GM12878 (cell line): ENCODE results near the gene PIAS1. TPM values are rescaled to one million over a fixed set of nuclear protein-coding genes. Genes with fewer than 3 reads are reported as not detected.

Experiments used
- ATAC-seq: fragments of 200-7000 bp; cut with Tn5 transposase; 3 replicates; pipeline ENCODE4 v1.9.1; 2020; ENCODE audit warnings: mild to moderate bottlenecking, moderate library complexity
- BruUV-seq: library from RNA; stranded (reverse); fragments of 400-500 nt; replicated peaks from 2 replicates; lab custom pipeline; 2021; lab: Mats Ljungman, UMichigan
- CTCF ChIA-PET: fragments of 300-600 bp; sonication (Branson Sonifier 250); formaldehyde crosslinking; extraction: SDS; loops from one replicate; lab custom pipeline; 2021; ENCODE audit warnings: inconsistent platforms; lab: Yijun Ruan, JAX
- POLR2A ChIA-PET: fragments of 350-600 bp; formaldehyde crosslinking; extraction: SDS; loops from one replicate; lab custom pipeline; 2021; ENCODE audit warnings: inconsistent platforms; lab: Charles Lee
- RAD21 ChIA-PET: fragments of 300-600 bp; sonication (Branson Sonifier 250); formaldehyde crosslinking; loops from one replicate; lab custom pipeline; 2023; ENCODE audit warnings: antibody characterized with exemption; ENCODE audit not compliant: unreplicated experiment; lab: Charles Lee
- SMC1A ChIA-PET: fragments of 300-600 bp; sonication (Branson Sonifier 250); formaldehyde crosslinking; loops from one replicate; lab custom pipeline; 2023; ENCODE audit not compliant: unreplicated experiment, uncharacterized antibody; lab: Charles Lee
- DNase-seq: peaks from one replicate; pipeline ENCODE4 v3.0.0-alpha.2; 2011; ENCODE audit warnings: low read depth, low spot score
- FAIRE-seq: peaks from 3 replicates; lab custom pipeline; 2011; peaks lifted over from hg19 to GRCh38; lab: Jason Lieb, UNC
- H2AFZ ChIP-seq: 2 replicates; pipeline ENCODE4 v1.6.0; 2011; ENCODE audit warnings: low read depth, low read length, control low read depth; ENCODE audit not compliant: control insufficient read depth
- H3K27ac ChIP-seq: 2 replicates; pipeline ENCODE4 v1.5.1; 2011; ENCODE audit warnings: control low read depth; ENCODE audit not compliant: control insufficient read depth, insufficient read depth
- H3K27me3 ChIP-seq, 2 experiments: replicated peaks in 1 of 2; 2 replicates each; pipeline versions ENCODE4 v1.6.0 to v1.6.1; 2011; ENCODE audit warnings: low read length in 1 of 2; ENCODE audit not compliant: control insufficient read depth in 2 of 2, insufficient read depth in 2 of 2
- H3K36me3 ChIP-seq, 2 experiments: 2 replicates each; pipeline ENCODE4 v1.5.1; 2011; ENCODE audit warnings: low read length in 1 of 2; ENCODE audit not compliant: control insufficient read depth in 2 of 2, insufficient read depth in 2 of 2
- H3K4me1 ChIP-seq: 2 replicates; pipeline ENCODE4 v1.6.1; 2011; ENCODE audit warnings: mild to moderate bottlenecking, low read length, moderate library complexity, mixed read lengths; ENCODE audit not compliant: control insufficient read depth, insufficient read depth
- H3K4me2 ChIP-seq: 2 replicates; pipeline ENCODE4 v1.6.0; 2011; ENCODE audit warnings: control low read depth; ENCODE audit not compliant: control insufficient read depth, insufficient read depth
- H3K4me3 ChIP-seq: fragments of 200-600 bp; sonication (generic); 2 replicates; pipeline ENCODE4 v1.5.1; 2016
- H3K79me2 ChIP-seq: 2 replicates; pipeline ENCODE4 v1.6.0; 2011; ENCODE audit warnings: low read length; ENCODE audit not compliant: control insufficient read depth, insufficient read depth
- H3K9ac ChIP-seq: 2 replicates; pipeline ENCODE4 v1.8.0; 2011; ENCODE audit warnings: low read length, control low read depth, mixed read lengths; ENCODE audit not compliant: control insufficient read depth, insufficient read depth
- H3K9me3 ChIP-seq: replicated peaks from 3 replicates; pipeline ENCODE4 v1.5.1; 2011; ENCODE audit warnings: mild to moderate bottlenecking, low read length; ENCODE audit not compliant: control insufficient read depth, insufficient read depth
- H4K20me1 ChIP-seq: 2 replicates; pipeline ENCODE4 v1.6.0; 2011; ENCODE audit not compliant: control insufficient read depth, insufficient read depth
- BACH1 ChIP-seq: fragments of 450-650 bp; IDR thresholded peaks from 2 replicates; pipeline ENCODE4 v1.6.1; 2017; ENCODE audit warnings: mild to moderate bottlenecking, borderline replicate concordance
- HDAC6 ChIP-seq: fragments of 200-600 bp; sonication (generic); IDR thresholded peaks from one replicate; pipeline ENCODE4 v1.8.0; 2017; ENCODE audit warnings: antibody characterized with exemption; ENCODE audit not compliant: unreplicated experiment
- ZZZ3 ChIP-seq: IDR thresholded peaks from 2 replicates; pipeline ENCODE4 v1.6.1; 2011; ENCODE audit warnings: low read depth; ENCODE audit not compliant: control insufficient read depth, insufficient read length
- WGBS: methylation state at CpG from one replicate; pipeline ENCODE4 v1.1.6; 2016; ENCODE audit warnings: low lambda C conversion rate; ENCODE audit not compliant: insufficient replicate concordance, insufficient coverage; ENCODE audit errors: missing lambda C conversion rate; 5-methylcytosine and 5-hydroxymethylcytosine counted together
- in situ Hi-C: fragments of 300-500 bp; cut with MboI; formaldehyde crosslinking; loops from 9 replicates; pipeline ENCODE4 v1.14.3; 2018; ENCODE audit warnings: mixed read lengths
- intact Hi-C: fragments of 100-400 bp; cut with micrococcal nuclease; formaldehyde crosslinking; loops from one replicate; pipeline ENCODE4 v1.14.2; 2022; ENCODE audit not compliant: unreplicated experiment
- polyA plus RNA-seq, 11 experiments: library from polyadenylated mRNA; depleted of rRNA in 4 of 11; unstranded in 6 of 11; stranded (reverse) in 5 of 11; fragments of >200 nt; fragmentation: Nextera tagmentation in 4 of 11; fragmentation: Illumina TruSeq in 1 of 11; extraction: Ambion mirVana in 4 of 11; extraction: Trizol in 1 of 11; gene quantifications; 1 replicate in 1 of 11; 2 replicates in 10 of 11; pipeline versions ENCODE4 v1.2.1 to v1.2.3, GENCODE V29; 2011 to 2016; ENCODE audit warnings: inconsistent platforms in 2 of 11, missing spikeins in 2 of 11, low read depth in 1 of 11
- total RNA-seq, 4 experiments: library from RNA; depleted of rRNA in 3 of 4; stranded (reverse); fragments of >200 nt in 3 of 4; fragmentation: Illumina TruSeq in 1 of 4; extraction: Trizol in 1 of 4; gene quantifications; 2 replicates each; pipeline versions ENCODE4 v1.2.1 to v1.2.3, GENCODE V29; 2013 to 2021
- TF ChIP-seq, protein P1 (sequence below): IDR thresholded peaks from 2 replicates; pipeline ENCODE4 v1.6.1; 2011; ENCODE audit warnings: borderline replicate concordance, low read depth, mild to moderate bottlenecking, moderate library complexity, mixed read lengths, low read length; ENCODE audit not compliant: insufficient read depth; ENCODE audit errors: extremely low read length

PIAS1 gene
- total and polyA plus RNA-seq, 10 of the 15 experiments (the other 5 are each of a cell fraction or from before 2014, with no cell fraction given): 20.2 to 96.3 (median 37.0) TPM

DNA sequence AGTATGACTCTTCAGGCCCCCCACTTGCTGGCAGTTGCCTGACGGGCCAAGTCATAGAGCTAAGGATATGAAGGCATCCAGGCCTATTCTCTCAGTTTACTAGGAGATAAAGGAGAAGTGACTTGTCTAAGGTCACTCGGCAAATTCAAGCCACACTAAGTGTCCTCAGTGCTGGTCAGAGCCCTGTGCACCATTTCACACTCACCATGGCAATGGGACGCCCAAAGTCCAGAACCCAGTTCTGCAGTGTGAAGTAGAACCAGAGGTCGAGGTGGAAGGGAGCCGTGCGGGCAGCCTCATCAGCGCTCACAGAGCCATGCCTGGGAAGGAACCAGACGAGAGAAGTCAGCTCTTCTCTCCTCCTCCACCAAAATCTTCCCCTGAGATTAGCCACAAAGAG, 164.2 kb downstream of the PIAS1 start:
- ChIA-PET SMC1A (no interaction called here), CTCF (interaction anchor here (1.7 kb wide), 1 partner anchor 54 kb away, joined by 3 read pairs; no protein-coding TSS in a partner anchor)
- Histone ChIP-seq H3K9ac (no peak overlapping the region), H3K27ac (no peak overlapping the region), H2AFZ (no peak overlapping the region), H3K9me3 (no peaks in the 10 kb centered on the region), H3K79me2 (peaks cover 36% of the 10 kb centered on the region), H3K4me3 (no peak overlapping the region), H3K4me2 (no peak overlapping the region)
- WGBS: 88% methylated on average over 8 of the region's 8 CpGs
- FAIRE-seq (no peak), ATAC-seq (no peak)
- no TSS peak for BruUV-seq
- in situ Hi-C loops: no loop called here
- TF ChIP-seq HDAC6: no peak
- no peak for TF ChIP-seq BACH1
- TF ChIP-seq, all 136 proteins: peak for 0
- H3K27me3 ChIP-seq: no peaks in the 10 kb centered on the region
- ChIA-PET RAD21 (no interaction called here), POLR2A (no interaction called here)
- DNase-seq: no peak
- no peaks in the 10 kb centered on the region; the same call in 1 of the 2 replicates for H4K20me1 ChIP-seq
- peaks cover 13% of the 10 kb centered on the region in 2 experiments for H3K36me3 ChIP-seq
- intact Hi-C loops: no loop called here
- no peaks in the 10 kb centered on the region for H3K4me1 ChIP-seq

DNA sequence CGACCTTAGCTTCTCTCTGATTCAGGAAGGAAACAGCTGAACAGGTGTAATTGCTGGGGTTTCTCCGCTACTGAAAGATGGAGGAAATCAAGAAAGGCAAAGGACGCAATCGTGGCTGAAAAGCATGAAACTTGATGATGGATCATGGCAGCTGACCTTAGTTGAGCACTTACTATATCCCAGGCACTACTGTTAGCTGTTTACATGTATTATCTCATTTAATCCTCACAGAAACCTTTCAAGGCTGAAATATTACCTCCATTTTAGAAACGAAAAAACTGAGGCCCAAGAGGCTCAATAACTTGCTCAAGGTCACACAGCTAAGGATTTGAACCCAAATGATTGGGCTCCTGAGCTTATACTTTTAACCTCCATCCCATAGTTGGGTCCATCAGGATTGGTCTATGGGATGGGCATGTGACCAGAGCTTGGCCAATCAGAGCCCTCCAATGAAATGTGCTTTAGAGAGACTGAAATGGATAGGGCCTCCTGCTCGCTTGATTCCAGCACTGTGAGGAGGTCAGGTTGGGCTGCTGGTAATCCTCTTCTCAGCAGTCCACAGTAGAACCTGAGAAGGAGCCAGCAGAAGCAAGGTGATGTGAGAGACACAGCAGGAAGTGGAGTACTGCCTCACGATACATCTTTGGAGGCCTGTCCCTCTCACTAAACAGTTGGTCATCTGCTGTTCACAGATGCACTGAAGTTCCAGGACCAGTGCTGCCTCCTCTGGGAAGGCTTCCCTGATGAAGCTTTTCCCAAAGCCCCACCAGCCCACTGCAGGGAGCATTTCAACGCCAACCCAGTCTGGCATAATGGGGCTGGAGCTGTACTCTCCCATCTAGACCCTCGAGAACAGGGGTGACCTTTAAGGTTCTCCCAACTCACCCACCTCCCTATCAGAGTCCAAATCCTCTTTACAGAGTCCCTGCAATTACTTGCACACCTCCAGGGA, 165.0 kb downstream of the PIAS1 start:
- no peak for ATAC-seq
- FAIRE-seq: no peak
- no TSS peak for BruUV-seq
- in situ Hi-C loops: no loop called here
- H3K27ac ChIP-seq: no peak overlapping the region
- no peak overlapping the region for H2AFZ ChIP-seq
- H3K4me3 ChIP-seq: no peak overlapping the region
- intact Hi-C loops: no loop called here
- ChIA-PET RAD21 (no interaction called here), POLR2A (interaction anchor here (0.6 kb wide), 1 partner anchor 169 kb away, joined by 3 read pairs; no protein-coding TSS in a partner anchor), CTCF (interaction anchor here (0.7 to 1.7 kb wide), 3 partner anchors 55 to 356 kb away, joined by 3 to 5 read pairs (median 3); no protein-coding TSS in a partner anchor), SMC1A (interaction anchor here (1.4 kb wide), 1 partner anchor 21 kb away, joined by 4 read pairs; no protein-coding TSS in a partner anchor)
- TF ChIP-seq ZZZ3: no peak
- TF ChIP-seq, protein P1, sequence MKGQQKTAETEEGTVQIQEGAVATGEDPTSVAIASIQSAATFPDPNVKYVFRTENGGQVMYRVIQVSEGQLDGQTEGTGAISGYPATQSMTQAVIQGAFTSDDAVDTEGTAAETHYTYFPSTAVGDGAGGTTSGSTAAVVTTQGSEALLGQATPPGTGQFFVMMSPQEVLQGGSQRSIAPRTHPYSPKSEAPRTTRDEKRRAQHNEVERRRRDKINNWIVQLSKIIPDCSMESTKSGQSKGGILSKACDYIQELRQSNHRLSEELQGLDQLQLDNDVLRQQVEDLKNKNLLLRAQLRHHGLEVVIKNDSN: peak; percentile 60
- no peaks in the 10 kb centered on the region for H3K27me3 ChIP-seq
- H3K4me2 ChIP-seq: no peak overlapping the region
- H3K9ac ChIP-seq: no peak overlapping the region
- no peak for DNase-seq
- H3K9me3 ChIP-seq: no peaks in the 10 kb centered on the region
- peaks cover 43% of the 10 kb centered on the region for H3K79me2 ChIP-seq
- H3K4me1 ChIP-seq: peaks cover under 1% of the 10 kb centered on the region; the same call in 1 of the 2 replicates
- WGBS: 88% methylated on average over 9 of the region's 9 CpGs
- H3K36me3 ChIP-seq: peaks cover 7 to 13% of the 10 kb centered on the region in 2 experiments
- no peaks in the 10 kb centered on the region; the same call in 1 of the 2 replicates for H4K20me1 ChIP-seq
